Body of pancreas (tissue), 4 donors: ENCODE results near the gene HIVEP2.

Experiments used
- POLR2A ChIP-seq, 3 donors: fragments of 450-650 bp; IDR thresholded peaks; one replicate each; pipeline ENCODE4 v1.6.1; 2016; ENCODE audit warnings: antibody characterized with exemption in 3 of 3, mild to moderate bottlenecking in 2 of 3
- TF ChIP-seq, protein P1 (sequence below), 7 experiments: fragments of 450-650 bp in 4 of 7; fragments of 200-600 bp in 3 of 7; sonication (generic) in 3 of 7; IDR thresholded peaks; one replicate each; pipeline ENCODE4 v1.5.1; 2016 to 2019; ENCODE audit warnings: antibody characterized with exemption in 7 of 7

DNA sequence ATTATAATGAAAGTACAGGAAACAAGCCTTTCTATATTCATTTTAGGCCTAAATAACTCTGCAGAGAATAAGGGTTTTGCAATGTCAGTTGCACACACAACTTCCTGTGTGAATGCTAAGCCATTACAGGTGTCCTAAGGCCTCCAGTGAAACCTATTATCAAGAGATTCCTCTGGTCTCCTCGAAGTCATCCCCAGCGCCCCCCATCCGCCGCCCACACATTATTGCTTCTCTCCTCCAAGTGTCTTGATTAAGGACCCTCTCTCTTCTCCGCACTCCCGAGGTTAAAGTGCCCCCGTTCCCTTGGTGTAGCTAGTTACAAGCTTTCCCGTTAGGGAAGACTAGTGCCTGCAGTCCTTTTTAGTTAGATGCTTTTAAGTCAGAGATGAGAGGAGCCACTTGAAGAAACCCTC is 1.3 kb downstream of the HIVEP2 start:
- TF ChIP-seq, protein P1, sequence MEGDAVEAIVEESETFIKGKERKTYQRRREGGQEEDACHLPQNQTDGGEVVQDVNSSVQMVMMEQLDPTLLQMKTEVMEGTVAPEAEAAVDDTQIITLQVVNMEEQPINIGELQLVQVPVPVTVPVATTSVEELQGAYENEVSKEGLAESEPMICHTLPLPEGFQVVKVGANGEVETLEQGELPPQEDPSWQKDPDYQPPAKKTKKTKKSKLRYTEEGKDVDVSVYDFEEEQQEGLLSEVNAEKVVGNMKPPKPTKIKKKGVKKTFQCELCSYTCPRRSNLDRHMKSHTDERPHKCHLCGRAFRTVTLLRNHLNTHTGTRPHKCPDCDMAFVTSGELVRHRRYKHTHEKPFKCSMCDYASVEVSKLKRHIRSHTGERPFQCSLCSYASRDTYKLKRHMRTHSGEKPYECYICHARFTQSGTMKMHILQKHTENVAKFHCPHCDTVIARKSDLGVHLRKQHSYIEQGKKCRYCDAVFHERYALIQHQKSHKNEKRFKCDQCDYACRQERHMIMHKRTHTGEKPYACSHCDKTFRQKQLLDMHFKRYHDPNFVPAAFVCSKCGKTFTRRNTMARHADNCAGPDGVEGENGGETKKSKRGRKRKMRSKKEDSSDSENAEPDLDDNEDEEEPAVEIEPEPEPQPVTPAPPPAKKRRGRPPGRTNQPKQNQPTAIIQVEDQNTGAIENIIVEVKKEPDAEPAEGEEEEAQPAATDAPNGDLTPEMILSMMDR (IDR thresholded peaks at IDR 0.05): no peak
- no peak for TF ChIP-seq POLR2A (IDR thresholded peaks at IDR 0.05)
